GM12878 (cell line): ENCODE results near the gene PDCD2. TPM values are rescaled to one million over a fixed set of nuclear protein-coding genes. Genes with fewer than 3 reads are reported as not detected.

ENCODE experiments used
- ATAC-seq: fragments of 200-7000 bp; cut with Tn5 transposase; 3 replicates; pipeline ENCODE4 v1.9.1; 2020; ENCODE audit warnings: mild to moderate bottlenecking, moderate library complexity
- Bru-seq: library from RNA; stranded (reverse); fragments of 400-500 nt; gene quantifications from one replicate; lab custom pipeline; 2021; lab: Mats Ljungman, UMichigan
- BruChase-seq, 2 experiments: library from RNA; stranded (reverse); fragments of 400-500 nt; gene quantifications; one replicate each; lab custom pipeline; 2021; lab: Mats Ljungman, UMichigan
- BruUV-seq: library from RNA; stranded (reverse); fragments of 400-500 nt; replicated peaks from 2 replicates; lab custom pipeline; 2021; lab: Mats Ljungman, UMichigan
- CTCF ChIA-PET: fragments of 300-600 bp; sonication (Branson Sonifier 250); formaldehyde crosslinking; extraction: SDS; loops from one replicate; lab custom pipeline; 2021; ENCODE audit warnings: inconsistent platforms; lab: Yijun Ruan, JAX
- POLR2A ChIA-PET: fragments of 350-600 bp; formaldehyde crosslinking; extraction: SDS; loops from one replicate; lab custom pipeline; 2021; ENCODE audit warnings: inconsistent platforms; lab: Charles Lee
- RAD21 ChIA-PET: fragments of 300-600 bp; sonication (Branson Sonifier 250); formaldehyde crosslinking; loops from one replicate; lab custom pipeline; 2023; ENCODE audit warnings: antibody characterized with exemption; ENCODE audit not compliant: unreplicated experiment; lab: Charles Lee
- SMC1A ChIA-PET: fragments of 300-600 bp; sonication (Branson Sonifier 250); formaldehyde crosslinking; loops from one replicate; lab custom pipeline; 2023; ENCODE audit not compliant: unreplicated experiment, uncharacterized antibody; lab: Charles Lee
- DNase-seq: peaks from one replicate; pipeline ENCODE4 v3.0.0-alpha.2; 2011; ENCODE audit warnings: low read depth, low spot score
- FAIRE-seq: peaks from 3 replicates; lab custom pipeline; 2011; peaks lifted over from hg19 to GRCh38; lab: Jason Lieb, UNC
- H2AFZ ChIP-seq: 2 replicates; pipeline ENCODE4 v1.6.0; 2011; ENCODE audit warnings: low read depth, low read length, control low read depth; ENCODE audit not compliant: control insufficient read depth
- H3K27ac ChIP-seq: 2 replicates; pipeline ENCODE4 v1.5.1; 2011; ENCODE audit warnings: control low read depth; ENCODE audit not compliant: control insufficient read depth, insufficient read depth
- H3K27me3 ChIP-seq, 2 experiments: replicated peaks in 1 of 2; 2 replicates each; pipeline versions ENCODE4 v1.6.0 to v1.6.1; 2011; ENCODE audit warnings: low read length in 1 of 2; ENCODE audit not compliant: control insufficient read depth in 2 of 2, insufficient read depth in 2 of 2
- H3K36me3 ChIP-seq, 2 experiments: 2 replicates each; pipeline ENCODE4 v1.5.1; 2011; ENCODE audit warnings: low read length in 1 of 2; ENCODE audit not compliant: control insufficient read depth in 2 of 2, insufficient read depth in 2 of 2
- H3K4me1 ChIP-seq: 2 replicates; pipeline ENCODE4 v1.6.1; 2011; ENCODE audit warnings: mild to moderate bottlenecking, low read length, moderate library complexity, mixed read lengths; ENCODE audit not compliant: control insufficient read depth, insufficient read depth
- H3K4me2 ChIP-seq: 2 replicates; pipeline ENCODE4 v1.6.0; 2011; ENCODE audit warnings: control low read depth; ENCODE audit not compliant: control insufficient read depth, insufficient read depth
- H3K4me3 ChIP-seq: fragments of 200-600 bp; sonication (generic); 2 replicates; pipeline ENCODE4 v1.5.1; 2016
- H3K79me2 ChIP-seq: 2 replicates; pipeline ENCODE4 v1.6.0; 2011; ENCODE audit warnings: low read length; ENCODE audit not compliant: control insufficient read depth, insufficient read depth
- H3K9ac ChIP-seq: 2 replicates; pipeline ENCODE4 v1.8.0; 2011; ENCODE audit warnings: low read length, control low read depth, mixed read lengths; ENCODE audit not compliant: control insufficient read depth, insufficient read depth
- H3K9me3 ChIP-seq: replicated peaks from 3 replicates; pipeline ENCODE4 v1.5.1; 2011; ENCODE audit warnings: mild to moderate bottlenecking, low read length; ENCODE audit not compliant: control insufficient read depth, insufficient read depth
- H4K20me1 ChIP-seq: 2 replicates; pipeline ENCODE4 v1.6.0; 2011; ENCODE audit not compliant: control insufficient read depth, insufficient read depth
- CBX3 ChIP-seq: fragments of 200-600 bp; sonication (generic); IDR thresholded peaks from 2 replicates; pipeline ENCODE4 v1.6.1; 2016; ENCODE audit warnings: low read depth, borderline replicate concordance
- HDGF ChIP-seq: fragments of 450-650 bp; IDR thresholded peaks from 2 replicates; pipeline ENCODE4 v1.6.1; 2016; ENCODE audit warnings: antibody characterized with exemption
- MXI1 ChIP-seq: fragments of 150-350 bp; IDR thresholded peaks from 2 replicates; pipeline ENCODE4 v1.6.1; 2011; ENCODE audit warnings: low read depth, mild to moderate bottlenecking, inconsistent platforms, low read length, improper control_type of control experiment
- NR2F1 ChIP-seq: fragments of 450-650 bp; conservative IDR thresholded peaks from 2 replicates; pipeline ENCODE4 v1.6.1; 2017; ENCODE audit warnings: mild to moderate bottlenecking
- SMC3 ChIP-seq: IDR thresholded peaks from 2 replicates; pipeline ENCODE4 v1.6.1; 2011; ENCODE audit warnings: low read length, improper control_type of control experiment, borderline replicate concordance
- TBL1XR1 ChIP-seq: IDR thresholded peaks from 2 replicates; pipeline ENCODE4 v1.6.1; 2012; ENCODE audit warnings: low read depth, low read length, improper control_type of control experiment
- WGBS: methylation state at CpG from one replicate; pipeline ENCODE4 v1.1.6; 2016; ENCODE audit warnings: low lambda C conversion rate; ENCODE audit not compliant: insufficient replicate concordance, insufficient coverage; ENCODE audit errors: missing lambda C conversion rate; 5-methylcytosine and 5-hydroxymethylcytosine counted together
- in situ Hi-C: fragments of 300-500 bp; cut with MboI; formaldehyde crosslinking; loops from 9 replicates; pipeline ENCODE4 v1.14.3; 2018; ENCODE audit warnings: mixed read lengths
- intact Hi-C: fragments of 100-400 bp; cut with micrococcal nuclease; formaldehyde crosslinking; loops from one replicate; pipeline ENCODE4 v1.14.2; 2022; ENCODE audit not compliant: unreplicated experiment
- long read RNA-seq, 2 experiments: library from polyadenylated mRNA; unstranded; transcript quantifications; one replicate each; pipeline ENCODE4 v2.0.0, GENCODE V29; 2019 to 2020
- polyA minus RNA-seq, 3 experiments: library from RNA; depleted of rRNA, polyadenylated mRNA; stranded (reverse); fragments of >200 nt; gene quantifications; 2 replicates each; pipeline ENCODE4 v1.2.3, GENCODE V29; 2011
- polyA plus RNA-seq, 11 experiments: library from polyadenylated mRNA; depleted of rRNA in 4 of 11; unstranded in 6 of 11; stranded (reverse) in 5 of 11; fragments of >200 nt; fragmentation: Nextera tagmentation in 4 of 11; fragmentation: Illumina TruSeq in 1 of 11; extraction: Ambion mirVana in 4 of 11; extraction: Trizol in 1 of 11; gene quantifications; 1 replicate in 1 of 11; 2 replicates in 10 of 11; pipeline versions ENCODE4 v1.2.1 to v1.2.3, GENCODE V29; 2011 to 2016; ENCODE audit warnings: inconsistent platforms in 2 of 11, missing spikeins in 2 of 11, low read depth in 1 of 11
- total RNA-seq, 4 experiments: library from RNA; depleted of rRNA in 3 of 4; stranded (reverse); fragments of >200 nt in 3 of 4; fragmentation: Illumina TruSeq in 1 of 4; extraction: Trizol in 1 of 4; gene quantifications; 2 replicates each; pipeline versions ENCODE4 v1.2.1 to v1.2.3, GENCODE V29; 2013 to 2021
- TF ChIP-seq, protein P1 (sequence below): fragments of 450-650 bp; IDR thresholded peaks from 2 replicates; pipeline ENCODE4 v1.6.1; 2017; ENCODE audit warnings: borderline replicate concordance
- TF ChIP-seq, protein P2 (sequence below): fragments of 450-650 bp; IDR thresholded peaks from 2 replicates; pipeline ENCODE4 v1.6.1; 2017; ENCODE audit warnings: mild to moderate bottlenecking, moderate library complexity

PDCD2 gene, protein sequence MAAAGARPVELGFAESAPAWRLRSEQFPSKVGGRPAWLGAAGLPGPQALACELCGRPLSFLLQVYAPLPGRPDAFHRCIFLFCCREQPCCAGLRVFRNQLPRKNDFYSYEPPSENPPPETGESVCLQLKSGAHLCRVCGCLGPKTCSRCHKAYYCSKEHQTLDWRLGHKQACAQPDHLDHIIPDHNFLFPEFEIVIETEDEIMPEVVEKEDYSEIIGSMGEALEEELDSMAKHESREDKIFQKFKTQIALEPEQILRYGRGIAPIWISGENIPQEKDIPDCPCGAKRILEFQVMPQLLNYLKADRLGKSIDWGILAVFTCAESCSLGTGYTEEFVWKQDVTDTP
- 72.5 and 78.9 TPM in 2 replicates for total RNA-seq (2013; cell fraction: nucleolus; rRNA removed)
- total RNA-seq (2014; rRNA removed) (109 and 115 TPM in 2 replicates), total RNA-seq (2014; rRNA removed; fragmentation: Illumina TruSeq; extraction: Trizol) (86.5 and 92.9 TPM in 2 replicates), total RNA-seq (2021) (90.7 and 93.1 TPM in 2 replicates), polyA plus RNA-seq (2011; rRNA removed) (105 and 129 TPM in 2 replicates), polyA plus RNA-seq (2014; fragmentation: Illumina TruSeq; extraction: Trizol) (97.5 and 116 TPM in 2 replicates), polyA plus RNA-seq (2014; fragmentation: Nextera tagmentation; extraction: Ambion mirVana) (10 to 100 TPM; 27.4 to 57.3 TPM), polyA plus RNA-seq (2014; rRNA removed) (103 and 122 TPM in 2 replicates), polyA plus RNA-seq (2016; fragmentation: Nextera tagmentation; extraction: Ambion mirVana) (100 to 1,000 TPM; 149 to 154 TPM), polyA minus RNA-seq (2011; rRNA and poly(A)+ RNA removed) (38.2 and 44.4 TPM in 2 replicates), Bru-seq, nascent RNA (percentile 91 among the genes with signal in this experiment), BruChase-seq, experiment 1, labeled RNA remaining after a 6-hour chase (percentile 77 among the genes with signal in this experiment), BruChase-seq, experiment 2, labeled RNA remaining after a 2-hour chase (percentile 78 among the genes with signal in this experiment)
- polyA plus RNA-seq (2011; ENCODE audit: low read depth): 26.8 TPM
- polyA plus RNA-seq (2011; cell fraction: cytosol; rRNA removed): 63.1 and 69.8 TPM in 2 replicates
- 55.5 and 57.7 TPM in 2 replicates for polyA plus RNA-seq (2011; cell fraction: nucleus; rRNA removed)
- 48.0 and 60.1 TPM in 2 replicates for polyA plus RNA-seq (2012)
- polyA minus RNA-seq (2011; cell fraction: cytosol; rRNA and poly(A)+ RNA removed): 18.7 and 24.7 TPM in 2 replicates
- polyA minus RNA-seq (2011; cell fraction: nucleus; rRNA and poly(A)+ RNA removed): 21.8 and 27.1 TPM in 2 replicates
- long read RNA-seq, experiment 1, transcript PDCD2-208 (6 exons, 3,378 nt): major isoform, 32 of 50 reads
- long read RNA-seq, experiment 1, partial matches to known transcripts: 1 of 50 reads
- long read RNA-seq, experiment 1, other reads (novel, unspliced or antisense): 4 of 50 reads
- long read RNA-seq, experiment 2, transcript PDCD2-208 (6 exons, 3,378 nt): major isoform, 10 of 35 reads
- long read RNA-seq, experiment 2, partial matches to known transcripts: 8 of 35 reads
- long read RNA-seq, experiment 2, other reads (novel, unspliced or antisense): 9 of 35 reads

DNA sequence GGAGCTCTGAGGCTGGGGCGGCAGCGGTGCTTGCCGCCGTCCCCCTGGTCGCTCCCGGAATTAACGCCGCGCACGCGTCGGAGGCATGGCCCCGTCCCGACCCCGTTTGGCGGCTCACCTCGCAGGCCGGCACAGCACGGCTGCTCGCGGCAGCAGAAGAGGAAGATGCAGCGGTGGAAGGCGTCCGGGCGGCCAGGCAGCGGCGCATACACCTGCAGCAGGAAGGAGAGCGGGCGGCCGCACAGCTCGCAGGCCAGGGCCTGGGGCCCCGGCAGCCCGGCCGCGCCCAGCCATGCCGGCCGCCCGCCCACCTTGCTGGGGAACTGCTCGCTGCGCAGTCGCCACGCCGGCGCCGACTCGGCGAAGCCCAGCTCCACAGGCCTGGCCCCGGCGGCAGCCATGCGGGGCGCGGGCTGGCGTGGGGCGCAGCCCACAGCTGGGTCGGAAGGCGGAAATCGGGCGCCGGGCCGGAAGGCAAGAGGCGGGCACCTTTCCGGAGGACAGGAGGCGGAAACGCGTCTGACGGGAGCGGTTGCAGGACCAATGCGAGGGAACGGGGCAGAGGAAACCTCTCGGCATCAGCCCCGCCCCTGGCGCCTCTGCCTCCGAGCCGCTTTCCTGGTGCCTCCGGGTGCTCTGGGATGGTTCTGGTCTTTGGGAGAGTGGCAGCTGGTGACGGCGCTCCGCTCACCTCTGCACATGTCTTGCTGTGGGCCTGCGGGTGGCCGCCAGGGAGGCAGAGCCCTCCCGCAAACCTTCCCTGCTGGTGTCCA lies at the start of gene PDCD2:
Gene PDCD2, minus strand, starts transcription at position 457 of the 773 bp plus-strand sequence. Its CDS starts 56 bp downstream, at position 401.
- peaks cover 6% of the 10 kb centered on the region; the same call in 1 of the 2 replicates for H3K4me1 ChIP-seq
- no peaks in the 10 kb centered on the region for H3K27me3 ChIP-seq
- ATAC-seq: peak; percentile 97
- peaks cover 27% of the 10 kb centered on the region for H3K79me2 ChIP-seq
- intact Hi-C loops: loop anchor here (1.0 kb wide), 1 partner anchor 30 kb away; the partner anchor contains the start of gene TBP
- whole genome bisulfite sequencing: under 1% methylated on average over 77 of the region's 81 CpGs
- peak within 1 kb of the TSS; percentile 66 for H3K27ac ChIP-seq
- H3K9ac ChIP-seq: peak within 1 kb of the TSS; percentile 91
- peak within 1 kb of the TSS; percentile 100 for H3K4me3 ChIP-seq
- FAIRE-seq: peak; percentile 88
- DNase-seq: peak; percentile 54
- SMC1A ChIA-PET: interaction anchor here (0.9 to 1.8 kb wide), 5 partner anchors 10 to 31 kb away, joined by 3 to 8 read pairs (median 4); partner anchors contain the start of gene TBP
- RAD21 ChIA-PET: interaction anchor here (1.3 to 1.5 kb wide), 3 partner anchors 19 to 32 kb away, joined by 4 to 7 read pairs (median 4); partner anchors contain the start of gene TBP
- no peaks in the 10 kb centered on the region for H3K9me3 ChIP-seq
- BruUV-seq: no TSS peak
- CTCF ChIA-PET: interaction anchor here (1.0 to 1.7 kb wide), 5 partner anchors 10 to 31 kb away, joined by 3 to 6 read pairs (median 4); partner anchors contain the start of genes PSMB1 and TBP
- peak within 1 kb of the TSS; percentile 80 for H3K4me2 ChIP-seq
- no peaks in the 10 kb centered on the region for H4K20me1 ChIP-seq
- H2AFZ ChIP-seq: peak within 1 kb of the TSS; percentile 94
- peaks cover 0 to 9% of the 10 kb centered on the region in 2 experiments; a peak in 3 of 4 replicates for H3K36me3 ChIP-seq
- in situ Hi-C loops: no loop called here
- POLR2A ChIA-PET: interaction anchor here (0.6 to 0.9 kb wide), 4 partner anchors 28 to 820 kb away, joined by 3 to 4 read pairs (median 4); no protein-coding TSS in a partner anchor
- TF ChIP-seq, protein P1, sequence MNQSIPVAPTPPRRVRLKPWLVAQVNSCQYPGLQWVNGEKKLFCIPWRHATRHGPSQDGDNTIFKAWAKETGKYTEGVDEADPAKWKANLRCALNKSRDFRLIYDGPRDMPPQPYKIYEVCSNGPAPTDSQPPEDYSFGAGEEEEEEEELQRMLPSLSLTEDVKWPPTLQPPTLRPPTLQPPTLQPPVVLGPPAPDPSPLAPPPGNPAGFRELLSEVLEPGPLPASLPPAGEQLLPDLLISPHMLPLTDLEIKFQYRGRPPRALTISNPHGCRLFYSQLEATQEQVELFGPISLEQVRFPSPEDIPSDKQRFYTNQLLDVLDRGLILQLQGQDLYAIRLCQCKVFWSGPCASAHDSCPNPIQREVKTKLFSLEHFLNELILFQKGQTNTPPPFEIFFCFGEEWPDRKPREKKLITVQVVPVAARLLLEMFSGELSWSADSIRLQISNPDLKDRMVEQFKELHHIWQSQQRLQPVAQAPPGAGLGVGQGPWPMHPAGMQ: no peak
- TF ChIP-seq SMC3 (no peak), MXI1 (peak; percentile 97), TBL1XR1 (no peak), CBX3 (no peak), HDGF (0 out of 2 replicates have a peak, but pooled peaks have one; percentile 35), NR2F1 (peak; percentile 78)
- TF ChIP-seq, protein P2, sequence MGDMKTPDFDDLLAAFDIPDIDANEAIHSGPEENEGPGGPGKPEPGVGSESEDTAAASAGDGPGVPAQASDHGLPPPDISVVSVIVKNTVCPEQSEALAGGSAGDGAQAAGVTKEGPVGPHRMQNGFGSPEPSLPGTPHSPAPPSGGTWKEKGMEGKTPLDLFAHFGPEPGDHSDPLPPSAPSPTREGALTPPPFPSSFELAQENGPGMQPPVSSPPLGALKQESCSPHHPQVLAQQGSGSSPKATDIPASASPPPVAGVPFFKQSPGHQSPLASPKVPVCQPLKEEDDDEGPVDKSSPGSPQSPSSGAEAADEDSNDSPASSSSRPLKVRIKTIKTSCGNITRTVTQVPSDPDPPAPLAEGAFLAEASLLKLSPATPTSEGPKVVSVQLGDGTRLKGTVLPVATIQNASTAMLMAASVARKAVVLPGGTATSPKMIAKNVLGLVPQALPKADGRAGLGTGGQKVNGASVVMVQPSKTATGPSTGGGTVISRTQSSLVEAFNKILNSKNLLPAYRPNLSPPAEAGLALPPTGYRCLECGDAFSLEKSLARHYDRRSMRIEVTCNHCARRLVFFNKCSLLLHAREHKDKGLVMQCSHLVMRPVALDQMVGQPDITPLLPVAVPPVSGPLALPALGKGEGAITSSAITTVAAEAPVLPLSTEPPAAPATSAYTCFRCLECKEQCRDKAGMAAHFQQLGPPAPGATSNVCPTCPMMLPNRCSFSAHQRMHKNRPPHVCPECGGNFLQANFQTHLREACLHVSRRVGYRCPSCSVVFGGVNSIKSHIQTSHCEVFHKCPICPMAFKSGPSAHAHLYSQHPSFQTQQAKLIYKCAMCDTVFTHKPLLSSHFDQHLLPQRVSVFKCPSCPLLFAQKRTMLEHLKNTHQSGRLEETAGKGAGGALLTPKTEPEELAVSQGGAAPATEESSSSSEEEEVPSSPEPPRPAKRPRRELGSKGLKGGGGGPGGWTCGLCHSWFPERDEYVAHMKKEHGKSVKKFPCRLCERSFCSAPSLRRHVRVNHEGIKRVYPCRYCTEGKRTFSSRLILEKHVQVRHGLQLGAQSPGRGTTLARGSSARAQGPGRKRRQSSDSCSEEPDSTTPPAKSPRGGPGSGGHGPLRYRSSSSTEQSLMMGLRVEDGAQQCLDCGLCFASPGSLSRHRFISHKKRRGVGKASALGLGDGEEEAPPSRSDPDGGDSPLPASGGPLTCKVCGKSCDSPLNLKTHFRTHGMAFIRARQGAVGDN: peak; percentile 78; the same call in 1 of the 2 replicates
